ENCODE results near the gene GPHN. TPM values are rescaled to one million over a fixed set of nuclear protein-coding genes. Genes with fewer than 3 reads are reported as not detected.

The GPHN gene
- total and polyA plus RNA-seq, 10 of the 15 experiments (the other 5 are each of a cell fraction or from before 2014, with no cell fraction given): 22.3 to 48.8 (median 33.1) TPM

- H3K36me3 ChIP-seq (ENCODE audit: control insufficient read depth in 2 of 2, insufficient read depth in 2 of 2, low read length in 1 of 2): no peaks in the 10 kb centered on the region
- no peaks in the 10 kb centered on the region for H3K4me1 ChIP-seq (ENCODE audit: control insufficient read depth, insufficient read depth, low read length)
- ChIA-PET POLR2A (no interaction called here), RAD21 (ENCODE audit: unreplicated experiment) (no interaction called here), SMC1A (ENCODE audit: uncharacterized antibody, unreplicated experiment) (no interaction called here), CTCF (interaction anchor here (0.5 kb wide), 1 partner anchor 368 kb away, joined by 3 read pairs; no protein-coding TSS in a partner anchor)
- DNase-seq (ENCODE audit: low read depth, low spot score) (no peak), FAIRE-seq (no peak), ATAC-seq (no peak)
- no peaks in the 10 kb centered on the region for H3K79me2 ChIP-seq (ENCODE audit: control insufficient read depth, insufficient read depth, low read length)
- H3K9me3 ChIP-seq (replicated peaks; ENCODE audit: control insufficient read depth, insufficient read depth, low read length): no peaks in the 10 kb centered on the region
- no peak overlapping the region for H3K27ac ChIP-seq (ENCODE audit: control insufficient read depth, insufficient read depth)
- no peak overlapping the region for H3K4me2 ChIP-seq (ENCODE audit: control insufficient read depth, insufficient read depth)
- TF ChIP-seq SP1 (IDR thresholded peaks at IDR 0.05; ENCODE audit: low read depth, low read length): no peak
- no peak for TF ChIP-seq SUZ12 (IDR thresholded peaks at IDR 0.05; ENCODE audit: unreplicated experiment)
- TF ChIP-seq JUNB (IDR thresholded peaks at IDR 0.05): no peak
- no peak for TF ChIP-seq CREM (IDR thresholded peaks at IDR 0.05; ENCODE audit: low read depth)
- TF ChIP-seq MTA2 (IDR thresholded peaks at IDR 0.05; ENCODE audit: low read depth): no peak
- no peak for TF ChIP-seq IKZF2 (IDR thresholded peaks at IDR 0.05)
- no peak for TF ChIP-seq ZBTB33 (IDR thresholded peaks at IDR 0.05)
- no peak for TF ChIP-seq MEF2B (IDR thresholded peaks at IDR 0.05; ENCODE audit: partially characterized antibody, poor library complexity, severe bottlenecking)
- no peak for TF ChIP-seq NFYB (IDR thresholded peaks at IDR 0.05; ENCODE audit: insufficient read depth, low read depth, low read length)
- no peak for TF ChIP-seq ESRRA (IDR thresholded peaks at IDR 0.05; ENCODE audit: low read length)
- TF ChIP-seq RCOR1 (conservative IDR thresholded peaks at IDR 0.05; ENCODE audit: low read depth, low read length): no peak
- no peak for TF ChIP-seq ELK1 (IDR thresholded peaks at IDR 0.05; ENCODE audit: low read depth, low read length)
- TF ChIP-seq POU2F2 (IDR thresholded peaks at IDR 0.05; ENCODE audit: borderline replicate concordance, low read depth, low read length): no peak
- no peak for TF ChIP-seq KAT2A (conservative IDR thresholded peaks at IDR 0.05; ENCODE audit: control insufficient read depth, low read depth, low read length)
- no peak for TF ChIP-seq YY1 (IDR thresholded peaks at IDR 0.05; ENCODE audit: low read depth, low read length)
- no peak for TF ChIP-seq SMARCA5 (IDR thresholded peaks at IDR 0.05)
- no peak for TF ChIP-seq ZZZ3 (IDR thresholded peaks at IDR 0.05; ENCODE audit: control insufficient read depth, insufficient read length, low read depth)
- 75% methylated on average over 6 of the region's 6 CpGs for WGBS (ENCODE audit: insufficient coverage, insufficient replicate concordance, low lambda C conversion rate, missing lambda C conversion rate)
- H2AFZ ChIP-seq (ENCODE audit: control insufficient read depth, low read depth, low read length): no peak overlapping the region
- BruUV-seq (replicated peaks): no TSS peak
- H3K9ac ChIP-seq (ENCODE audit: control insufficient read depth, insufficient read depth, low read length): no peak overlapping the region
- H3K27me3 ChIP-seq (replicated peaks in 1 of 2; ENCODE audit: control insufficient read depth in 2 of 2, insufficient read depth in 2 of 2, low read length in 1 of 2): no peaks in the 10 kb centered on the region
- in situ Hi-C loops (cut with MboI) (no loop called here), intact Hi-C loops (cut with micrococcal nuclease; ENCODE audit: unreplicated experiment) (no loop called here)
- H4K20me1 ChIP-seq (ENCODE audit: control insufficient read depth, insufficient read depth): no peaks in the 10 kb centered on the region
- no peak overlapping the region for H3K4me3 ChIP-seq
Measured at GRCh38 chr14:67199016-67199415, 691.1 kb downstream of the GPHN start.
